DMS114 treated with DMSO at 0.1 percent for 48 hours (cell line): ENCODE data around the gene MPND.

Experiments used
- DNase-seq: peaks from one replicate; lab custom pipeline; 2025; ENCODE audit not compliant: unreplicated experiment; lab: John Stamatoyannopoulos, UW

MPND gene

GRCh38 chr19:4365791-4366665 lies 22.7 kb downstream of the MPND start:
- no peak for DNase-seq

GRCh38 chr19:4366666-4367335 lies 23.4 kb downstream of the MPND start:
- DNase-seq, result no peak

GRCh38 chr19:4367336-4367723 lies 24.0 kb downstream of the MPND start:
- DNase-seq, result no peak

- DNase-seq, result no peak
Measured at GRCh38 chr19:4367781-4368127, 24.4 kb downstream of the MPND start.

GRCh38 chr19:4368128-4368820 lies 24.9 kb downstream of the MPND start:
- no peak for DNase-seq

- no peak for DNase-seq
Measured at GRCh38 chr19:4369109-4369887, 25.9 kb downstream of the MPND start.

GRCh38 chr19:4369888-4370260 lies 26.5 kb downstream of the MPND start:
- no peak for DNase-seq

GRCh38 chr19:4370418-4371041 lies 27.2 kb downstream of the MPND start:
- no peak for DNase-seq

GRCh38 chr19:4371247-4372164 lies 28.1 kb downstream of the MPND start:
- no peak for DNase-seq

GRCh38 chr19:4372165-4373012 lies 29.0 kb downstream of the MPND start:
- no peak for DNase-seq

- DNase-seq, result no peak
Measured at GRCh38 chr19:4373013-4373367, 29.6 kb downstream of the MPND start.

- DNase-seq, result no peak
Measured at GRCh38 chr19:4373601-4374497, 30.5 kb downstream of the MPND start.

- DNase-seq, result no peak
Measured at GRCh38 chr19:4374498-4375163, 31.3 kb downstream of the MPND start.

GRCh38 chr19:4375164-4376027 lies 32.0 kb downstream of the MPND start:
- no peak for DNase-seq

- DNase-seq, result no peak
Measured at GRCh38 chr19:4376028-4376670, 32.8 kb downstream of the MPND start.

- DNase-seq, result no peak
Measured at GRCh38 chr19:4376671-4376990, 33.3 kb downstream of the MPND start.
